NCI-H2227 (cell line): ENCODE measurements around the gene KYAT1.
"Not testable (repeated sequence)": the region's sequence is repeated elsewhere in the genome, so short reads cannot be mapped to it uniquely, and the experiment has no call there.

Experiments
- DNase-seq: peaks from one replicate; lab custom pipeline; 2025; ENCODE audit not compliant: unreplicated experiment; lab: John Stamatoyannopoulos, UW

Gene KYAT1

GRCh38 chr9:128820665-128821583 is 60.8 kb downstream of the KYAT1 start:
- no peak for DNase-seq

- DNase-seq, result peak; percentile 77
Observed at GRCh38 chr9:128819716-128820664, 61.8 kb downstream of the KYAT1 start.

DNA sequence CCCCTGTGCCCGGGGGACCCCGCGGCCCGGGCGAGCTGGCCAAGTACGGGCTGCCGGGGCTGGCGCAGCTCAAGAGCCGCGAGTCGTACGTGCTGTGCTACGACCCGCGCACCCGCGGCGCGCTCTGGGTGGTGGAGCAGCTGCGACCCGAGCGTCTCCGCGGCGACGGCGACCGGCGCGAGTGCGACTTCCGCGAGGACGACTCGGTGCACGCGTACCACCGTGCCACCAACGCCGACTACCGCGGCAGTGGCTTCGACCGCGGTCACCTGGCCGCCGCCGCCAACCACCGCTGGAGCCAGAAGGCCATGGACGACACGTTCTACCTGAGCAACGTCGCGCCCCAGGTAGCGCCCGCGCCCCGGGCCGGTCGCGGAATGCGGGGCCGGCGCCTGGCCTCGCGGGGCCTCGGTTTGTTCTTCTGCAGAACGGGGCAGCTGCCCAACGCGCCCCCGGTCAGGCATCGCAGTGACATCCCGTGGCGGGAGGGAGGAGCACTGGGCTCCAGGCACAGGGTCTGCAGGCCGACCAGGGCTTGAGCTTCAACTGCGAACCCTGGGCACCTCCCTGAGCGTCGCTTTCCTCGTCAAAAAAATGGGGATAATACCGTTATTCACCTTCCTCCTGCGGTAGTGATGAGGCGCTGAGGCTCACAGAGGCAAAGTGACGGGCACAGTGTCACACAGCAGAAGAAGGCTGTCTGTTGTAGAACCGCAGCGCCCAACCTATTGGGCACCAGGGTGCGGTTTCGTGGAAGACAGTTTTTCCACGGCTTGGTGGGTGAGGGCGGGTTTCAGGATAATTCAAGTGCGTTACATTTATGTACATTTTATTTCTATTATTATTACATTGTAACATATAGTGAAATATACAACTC is 62.7 kb downstream of the KYAT1 start:
- peak; percentile 45 for DNase-seq

- DNase-seq, result peak; percentile 98
Observed at GRCh38 chr9:128818099-128818838, 63.5 kb downstream of the KYAT1 start, which contains the start of gene ENDOG. Gene ENDOG, plus strand, starts transcription at chr9:128818500. Its CDS starts 185 bp downstream, at chr9:128818685.

DNA sequence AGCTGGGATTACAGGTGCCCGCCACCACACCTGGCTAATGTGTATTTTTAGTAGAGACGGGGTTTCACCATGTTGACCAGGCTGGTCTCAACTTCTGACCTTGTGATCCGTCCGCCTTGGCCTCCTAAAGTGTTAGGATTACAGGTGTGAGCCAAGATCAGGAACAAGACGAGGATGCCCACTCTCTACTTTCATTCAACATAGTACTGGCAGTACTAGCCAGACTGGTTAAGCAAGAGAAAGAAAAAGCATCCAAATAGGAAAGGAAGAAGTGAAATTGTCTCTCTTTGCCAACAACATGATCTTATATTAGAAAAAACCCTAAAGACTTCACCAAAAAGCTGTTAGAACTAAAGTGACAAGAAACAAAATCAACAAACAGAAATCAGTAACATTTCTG is 70.9 kb downstream of the KYAT1 start:
- no peak for DNase-seq

GRCh38 chr9:128809831-128810230 is 71.9 kb downstream of the KYAT1 start:
- DNase-seq, result no peak

GRCh38 chr9:128809036-128809599 is 72.6 kb downstream of the KYAT1 start:
- DNase-seq, result no peak

GRCh38 chr9:128808543-128808942 is 73.2 kb downstream of the KYAT1 start:
- DNase-seq, result no peak

GRCh38 chr9:128807827-128808226 is 73.9 kb downstream of the KYAT1 start:
- no peak for DNase-seq

GRCh38 chr9:128805661-128806060 is 76.1 kb downstream of the KYAT1 start:
- no peak for DNase-seq

DNA sequence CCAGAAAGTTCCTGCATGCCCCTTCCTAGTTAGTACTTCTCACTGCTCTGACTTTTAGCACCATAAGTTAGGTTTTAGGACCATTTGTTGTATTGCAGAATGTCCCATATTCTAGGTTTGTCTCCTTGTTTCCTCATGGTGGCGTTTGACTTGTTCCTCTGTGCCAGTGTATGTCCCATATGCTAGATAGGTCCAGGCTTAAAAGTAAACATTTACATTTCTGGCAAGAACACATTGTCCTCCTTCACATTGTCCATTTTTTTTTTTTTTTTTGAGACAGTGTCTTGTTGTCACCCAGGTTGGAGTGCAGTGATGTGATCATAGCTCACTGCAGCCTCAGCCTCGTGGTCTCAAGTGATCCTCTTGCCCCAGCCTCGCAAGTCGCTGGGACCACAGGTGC is 79.3 kb downstream of the KYAT1 start:
- DNase-seq, result no peak

DNA sequence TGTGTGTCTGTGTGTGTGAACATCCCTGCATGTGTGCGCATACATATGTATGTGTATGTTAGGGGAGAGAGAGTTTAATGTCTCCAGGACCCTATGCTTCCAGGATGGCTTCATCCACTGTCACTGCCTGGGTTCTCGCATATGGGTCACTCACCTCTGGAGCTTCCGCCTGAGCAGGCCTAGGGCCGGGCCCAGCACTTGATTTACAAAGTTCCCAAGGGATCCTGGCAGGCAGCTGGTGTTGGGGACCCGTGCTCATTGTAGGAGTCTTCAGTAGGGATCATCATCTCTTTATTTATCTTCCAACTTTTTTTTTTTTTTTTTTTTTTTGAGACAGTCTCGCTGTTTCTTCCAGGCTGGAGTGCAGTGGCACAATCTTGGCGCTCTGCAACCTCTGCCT is 81.7 kb downstream of the KYAT1 start:
- no peak for DNase-seq

GRCh38 chr9:128798896-128799295 is 82.9 kb downstream of the KYAT1 start:
- no peak for DNase-seq

GRCh38 chr9:128794961-128795360 is 86.8 kb downstream of the KYAT1 start:
- DNase-seq, result not testable (repeated sequence)

- DNase-seq, result no peak
Observed at GRCh38 chr9:128792978-128793686, 88.6 kb downstream of the KYAT1 start.

DNA sequence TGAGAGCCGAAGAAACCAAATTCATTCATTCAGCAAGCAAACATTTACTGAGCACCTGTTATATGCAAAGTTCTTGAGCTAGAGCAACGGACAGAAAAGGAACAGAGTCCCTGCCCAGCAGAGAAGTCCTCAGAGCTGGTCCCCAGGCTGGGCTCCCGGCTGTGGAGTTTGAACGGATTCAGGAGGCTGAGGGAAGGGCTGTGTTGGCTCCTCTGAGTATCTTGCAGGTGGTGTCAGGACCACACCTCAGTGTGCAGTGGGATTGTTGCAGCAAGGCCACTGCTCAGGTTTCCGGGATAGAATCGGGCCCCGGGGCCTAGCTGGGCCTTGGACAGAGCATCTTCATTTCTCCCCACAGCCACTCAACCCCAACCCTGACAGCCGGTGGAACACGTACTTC is 89.6 kb downstream of the KYAT1 start:
- no peak for DNase-seq

DNA sequence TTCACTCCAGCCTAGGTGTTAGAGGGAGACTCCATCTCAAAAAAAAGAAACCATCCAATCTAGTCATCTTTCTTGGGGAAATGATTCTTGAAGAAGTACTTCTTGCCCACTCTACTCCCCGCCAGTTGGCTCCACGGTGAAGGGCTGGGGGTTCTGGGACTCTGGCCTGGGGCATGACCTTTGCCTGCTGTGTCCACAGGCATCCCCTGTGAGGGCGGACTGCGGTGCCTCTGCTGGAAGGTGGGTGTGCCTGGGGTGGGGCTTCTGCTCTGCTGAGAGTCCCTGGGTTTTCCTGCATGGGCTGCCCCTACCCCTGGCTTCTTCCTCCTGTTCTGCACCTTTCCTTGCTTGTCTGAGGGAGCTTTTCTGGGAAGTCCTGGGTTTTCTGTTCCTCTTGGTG is 91.2 kb downstream of the KYAT1 start:
- no peak for DNase-seq

- DNase-seq, result no peak
Observed at GRCh38 chr9:128788445-128788844, 93.3 kb downstream of the KYAT1 start.

GRCh38 chr9:128787659-128788058 is 94.1 kb downstream of the KYAT1 start:
- no peak for DNase-seq
